OCI-LY7 (cell line): ENCODE results near the gene CSNK1E. TPM values are rescaled to one million over a fixed set of nuclear protein-coding genes. Genes with fewer than 3 reads are reported as not detected.

ENCODE experiments used
- BruUV-seq: library from RNA; stranded (reverse); fragments of 400-500 nt; replicated peaks from 2 replicates; lab custom pipeline; 2021; lab: Mats Ljungman, UMichigan
- CTCF ChIA-PET: fragments of 300-600 bp; sonication (Branson Sonifier 250); formaldehyde crosslinking; loops from one replicate; lab custom pipeline; 2022; ENCODE audit warnings: antibody characterized with exemption; ENCODE audit not compliant: unreplicated experiment; lab: Charles Lee
- POLR2A ChIA-PET: fragments of 300-600 bp; sonication (Branson Sonifier 250); formaldehyde crosslinking; loops from one replicate; lab custom pipeline; 2022; ENCODE audit warnings: antibody characterized with exemption; lab: Charles Lee
- DNase-seq: peaks from one replicate; pipeline ENCODE4 v3.0.0-alpha.2; 2015; ENCODE audit warnings: low spot score
- H2AFZ ChIP-seq: fragments of 200-600 bp; sonication (generic), shearing (Covaris generic); 2 replicates; pipeline ENCODE4 v1.6.1; 2014; ENCODE audit warnings: mild to moderate bottlenecking, antibody characterized with exemption, low read length, moderate library complexity
- H3K27ac ChIP-seq: fragments of 200-600 bp; sonication (generic); 2 replicates; pipeline ENCODE4 v1.5.1; 2014; ENCODE audit warnings: mixed run types, low read depth, mild to moderate bottlenecking, moderate library complexity, low read length, inconsistent platforms; ENCODE audit not compliant: poor library complexity, severe bottlenecking
- H3K36me3 ChIP-seq: fragments of 200-600 bp; sonication (generic); 2 replicates; pipeline ENCODE4 v1.6.1; 2014; ENCODE audit warnings: mild to moderate bottlenecking, antibody characterized with exemption, low read length, moderate library complexity, mixed read lengths; ENCODE audit not compliant: insufficient read depth
- H3K4me1 ChIP-seq: fragments of 200-600 bp; sonication (generic); 2 replicates; pipeline ENCODE4 v1.5.1; 2014; ENCODE audit warnings: mild to moderate bottlenecking, low read length; ENCODE audit not compliant: insufficient read depth, poor library complexity, severe bottlenecking
- H3K4me2 ChIP-seq: fragments of 200-600 bp; sonication (generic); 2 replicates; pipeline ENCODE4 v1.6.1; 2014; ENCODE audit warnings: mild to moderate bottlenecking, low read length
- H3K4me3 ChIP-seq: fragments of 200-600 bp; sonication (generic); 2 replicates; pipeline ENCODE4 v1.5.1; 2014; ENCODE audit warnings: mild to moderate bottlenecking, low read depth, low read length; ENCODE audit not compliant: poor library complexity, severe bottlenecking
- H3K79me2 ChIP-seq: fragments of 200-600 bp; sonication (generic); 2 replicates; pipeline ENCODE4 v1.6.1; 2016; ENCODE audit warnings: low read depth, mild to moderate bottlenecking, low read length, moderate library complexity, mixed read lengths; ENCODE audit not compliant: insufficient read depth
- H3K9me2 ChIP-seq: fragments of 200-600 bp; sonication (generic); 2 replicates; pipeline ENCODE4 v1.6.1; 2016; ENCODE audit warnings: mild to moderate bottlenecking, low read length, mixed read lengths; ENCODE audit not compliant: insufficient read depth
- H3K9me3 ChIP-seq: fragments of 200-600 bp; sonication (generic); 2 replicates; pipeline ENCODE4 v1.6.1; 2014; ENCODE audit warnings: mild to moderate bottlenecking, mixed run types, low read length, mixed read lengths
- H4K20me1 ChIP-seq: fragments of 200-600 bp; sonication (generic); 2 replicates; pipeline ENCODE4 v1.6.1; 2014; ENCODE audit warnings: mild to moderate bottlenecking, antibody characterized with exemption, low read length, moderate library complexity, mixed read lengths; ENCODE audit not compliant: insufficient read depth
- CTCF ChIP-seq: fragments of 200-600 bp; sonication (generic); conservative IDR thresholded peaks from 2 replicates; pipeline ENCODE4 v1.5.1; 2014; ENCODE audit warnings: mild to moderate bottlenecking, antibody characterized with exemption, low read length, moderate library complexity, mixed read lengths
- EZH2phosphoT487 ChIP-seq: fragments of 200-600 bp; sonication (generic); IDR thresholded peaks from 2 replicates; pipeline ENCODE4 v1.6.1; 2018; ENCODE audit warnings: low read depth, borderline replicate concordance, mild to moderate bottlenecking, mixed run types, antibody characterized with exemption, low read length, moderate library complexity, mixed read lengths
- intact Hi-C: fragments of 100-400 bp; cut with micrococcal nuclease; formaldehyde crosslinking; loops from one replicate; pipeline ENCODE4 v1.10.0; 2022; ENCODE audit not compliant: unreplicated experiment
- total RNA-seq, 2 experiments: library from RNA; depleted of rRNA in 1 of 2; stranded (reverse); fragments of >200 nt in 1 of 2; shearing (Covaris generic) in 1 of 2; gene quantifications; 2 replicates each; pipeline ENCODE4 v1.2.3, GENCODE V29; 2014 to 2022

Gene CSNK1E
- total RNA-seq, 2 experiments from 2014 or later, result 182 to 203 TPM

- Histone ChIP-seq H3K79me2 (no peaks in the 10 kb centered on the region), H2AFZ (no peak overlapping the region), H3K36me3 (no peaks in the 10 kb centered on the region), H3K9me2 (no peaks in the 10 kb centered on the region), H3K4me3 (no peak overlapping the region), H3K9me3 (no peaks in the 10 kb centered on the region), H3K4me1 (peaks cover 7% of the 10 kb centered on the region), H3K4me2 (no peak overlapping the region), H3K27ac (no peak overlapping the region), H4K20me1 (no peaks in the 10 kb centered on the region)
- no TSS peak for BruUV-seq
- TF ChIP-seq EZH2phosphoT487 (no peak), CTCF (no peak)
- ChIA-PET POLR2A (no interaction called here), CTCF (no interaction called here)
- no peak for DNase-seq
- intact Hi-C loops, result no loop called here
These were observed 10.6 kb upstream of the CSNK1E start for GRCh38 chr22:38327805-38328204.

GRCh38 chr22:38327396-38327795 lies 10.2 kb upstream of the CSNK1E start:
- no peak for DNase-seq
- H3K4me2 ChIP-seq, result no peak overlapping the region
- H3K9me2 ChIP-seq, result no peaks in the 10 kb centered on the region
- POLR2A ChIA-PET, result interaction anchor here (0.7 kb wide), 1 partner anchor 57 kb away, joined by 3 read pairs; no protein-coding TSS in a partner anchor
- H3K9me3 ChIP-seq, result no peaks in the 10 kb centered on the region
- no peaks in the 10 kb centered on the region for H4K20me1 ChIP-seq
- no peak overlapping the region for H2AFZ ChIP-seq
- BruUV-seq, result no TSS peak
- H3K4me1 ChIP-seq, result peaks cover 7% of the 10 kb centered on the region
- no peaks in the 10 kb centered on the region for H3K79me2 ChIP-seq
- H3K27ac ChIP-seq, result no peak overlapping the region
- CTCF ChIA-PET, result no interaction called here
- intact Hi-C loops, result no loop called here
- H3K36me3 ChIP-seq, result no peaks in the 10 kb centered on the region
- TF ChIP-seq CTCF (no peak), EZH2phosphoT487 (no peak)
- no peak overlapping the region for H3K4me3 ChIP-seq

- Histone ChIP-seq H3K4me2 (no peak overlapping the region), H3K79me2 (no peaks in the 10 kb centered on the region), H2AFZ (no peak overlapping the region), H3K4me1 (peaks cover 7% of the 10 kb centered on the region), H3K4me3 (no peak overlapping the region), H3K36me3 (no peaks in the 10 kb centered on the region), H4K20me1 (no peaks in the 10 kb centered on the region), H3K27ac (no peak overlapping the region), H3K9me3 (no peaks in the 10 kb centered on the region), H3K9me2 (no peaks in the 10 kb centered on the region)
- DNase-seq, result no peak
- TF ChIP-seq EZH2phosphoT487, result no peak
- TF ChIP-seq CTCF, result no peak
- POLR2A ChIA-PET, result no interaction called here
- CTCF ChIA-PET, result no interaction called here
- intact Hi-C loops, result no loop called here
- BruUV-seq, result no TSS peak
These were observed 8.4 kb upstream of the CSNK1E start for GRCh38 chr22:38325587-38325986.
